NCI-H1417 treated with DMSO at 0.1 percent for 48 hours (cell line): ENCODE data around the gene HRH3.

ENCODE experiments used
- DNase-seq: peaks from one replicate; lab custom pipeline; 2025; lab: John Stamatoyannopoulos, UW

HRH3 gene

GRCh38 chr20:62229667-62230066 lies 9.6 kb upstream of the HRH3 start:
- DNase-seq, result no peak

- DNase-seq, result no peak
Observed at GRCh38 chr20:62228982-62229545, 9.0 kb upstream of the HRH3 start.

GRCh38 chr20:62227977-62228958 lies 8.2 kb upstream of the HRH3 start:
- DNase-seq, result no peak

- no peak for DNase-seq
Observed at GRCh38 chr20:62227591-62227976, 7.5 kb upstream of the HRH3 start.

- no peak for DNase-seq
Observed at GRCh38 chr20:62226707-62227590, 6.9 kb upstream of the HRH3 start.

- no peak for DNase-seq
Observed at GRCh38 chr20:62225820-62226635, 6.0 kb upstream of the HRH3 start.

- no peak for DNase-seq
Observed at GRCh38 chr20:62225026-62225425, 4.9 kb upstream of the HRH3 start.

GRCh38 chr20:62224113-62224855 lies 4.2 kb upstream of the HRH3 start:
- no peak for DNase-seq

GRCh38 chr20:62223571-62223970 lies 3.5 kb upstream of the HRH3 start:
- no peak for DNase-seq

- DNase-seq, result no peak
Observed at GRCh38 chr20:62222972-62223371, 2.9 kb upstream of the HRH3 start.

GRCh38 chr20:62222266-62222850 lies 2.3 kb upstream of the HRH3 start:
- DNase-seq, result no peak

GRCh38 chr20:62220666-62221568 lies 839 bp upstream of the HRH3 start:
- DNase-seq, result no peak

GRCh38 chr20:62219101-62219991 lies 732 bp downstream of the HRH3 start:
- peak; percentile 51 for DNase-seq

GRCh38 chr20:62217913-62218773 lies 1.9 kb downstream of the HRH3 start:
- no peak for DNase-seq

GRCh38 chr20:62216636-62217566 lies 3.2 kb downstream of the HRH3 start:
- DNase-seq, result no peak

- DNase-seq, result no peak
Observed at GRCh38 chr20:62215991-62216635, 4.0 kb downstream of the HRH3 start.
